Heart left ventricle (tissue), 16 donors: ENCODE measurements around the gene DMRTB1. TPM values are rescaled to one million over a fixed set of nuclear protein-coding genes. Genes with fewer than 3 reads are reported as not detected.

Source experiments
- ATAC-seq, 4 donors: fragments of 200-7000 bp; cut with Tn5 transposase; one replicate each; pipeline ENCODE4 v1.9.1; 2020 to 2022; ENCODE audit warnings: moderate library complexity in 4 of 4, mild to moderate bottlenecking in 3 of 4, moderate number of reproducible peaks in 1 of 4
- DNase-seq, 5 donors: peaks; one replicate each; pipeline ENCODE4 v3.0.0-alpha.2; 2020
- H3K27ac ChIP-seq, 12 donors: fragments of 200-600 bp; sonication (generic) in 4 of 12; one replicate each; pipeline versions ENCODE4 v1.5.0 to v1.8.0; 2016 to 2022; ENCODE audit warnings: mild to moderate bottlenecking in 2 of 12
- H3K27me3 ChIP-seq, 9 donors: fragments of 200-600 bp; sonication (generic) in 2 of 9; one replicate each; pipeline versions ENCODE4 v1.5.1 to v1.8.0; 2016 to 2022; ENCODE audit warnings: mild to moderate bottlenecking in 3 of 9
- H3K36me3 ChIP-seq, 9 donors: fragments of 200-600 bp; sonication (generic) in 2 of 9; one replicate each; pipeline versions ENCODE4 v1.5.0 to v1.8.0; 2018 to 2022; ENCODE audit warnings: mild to moderate bottlenecking in 2 of 9
- H3K4me1 ChIP-seq, 12 donors: fragments of 200-600 bp; sonication (generic) in 4 of 12; one replicate each; pipeline versions ENCODE4 v1.5.0 to v1.8.0; 2016 to 2022; ENCODE audit warnings: mild to moderate bottlenecking in 3 of 12
- H3K4me3 ChIP-seq, 12 donors: fragments of 200-600 bp; sonication (generic) in 4 of 12; one replicate each; pipeline versions ENCODE4 v1.5.0 to v1.8.0; 2017 to 2022; ENCODE audit warnings: mild to moderate bottlenecking in 9 of 12, moderate library complexity in 4 of 12
- H3K9me3 ChIP-seq, 12 donors: fragments of 200-600 bp; sonication (generic) in 4 of 12; one replicate each; pipeline versions ENCODE4 v1.5.0 to v1.8.0; 2016 to 2022; ENCODE audit warnings: mild to moderate bottlenecking in 1 of 12
- CTCF ChIP-seq, 12 donors: fragments of 200-600 bp; sonication (generic) in 4 of 12; IDR thresholded peaks; one replicate each; pipeline versions ENCODE4 v1.5.0 to v1.8.0; 2018 to 2022; ENCODE audit warnings: antibody characterized with exemption in 12 of 12, mild to moderate bottlenecking in 5 of 12
- POLR2A ChIP-seq, 2 donors: fragments of 450-650 bp; IDR thresholded peaks; one replicate each; pipeline ENCODE4 v1.6.1; 2017; ENCODE audit warnings: antibody characterized with exemption in 2 of 2, mild to moderate bottlenecking in 2 of 2, moderate library complexity in 2 of 2
- WGBS, 4 donors: extraction: QIAGEN DNeasy Blood & Tissue Kit in 2 of 4; methylation state at CpG; one replicate each; pipeline versions ENCODE4 v1.1.5 to v1.1.7; 2013 to 2018; 5-methylcytosine and 5-hydroxymethylcytosine counted together
- intact Hi-C, 10 donors: fragments of 100-400 bp; cut with DNase I; formaldehyde crosslinking; loops; one replicate each; pipeline versions ENCODE4 v1.11.1 to v1.14.2; 2022
- polyA plus RNA-seq, 2 donors: library from polyadenylated mRNA; stranded (reverse); fragments of 200-250 nt; gene quantifications; one replicate each; pipeline ENCODE4 v1.2.3, GENCODE V29; 2013
- total RNA-seq, 9 donors: library from RNA; depleted of rRNA in 2 of 9; stranded (reverse); fragments of >200 nt in 2 of 9; fragmentation: NEBNext Ultra II Directional in 3 of 9; extraction: Animal tissue kit (Norgen Biotek cat#: 25700) in 3 of 9; gene quantifications; one replicate each; pipeline versions ENCODE4 v1.1.0 to v1.2.4, GENCODE V29; 2016 to 2023
- donor health status: ischemic (EF 13 %, LVEDD 7.1; RV severe dilation, severe dysfunction).
- donor health status: healthy with polysubstance abuse.
- donor health status: DM: no; HTN: yes; CAD: no.
- donor health status: DM: no; HTN: no; CAD: no.
- donor health status: ischemic (EF 25% LVEDD 6.9; RV normal size, moderate dysfunction).
- donor health status: ischemic (EF 25% LVEDD 5.7; RV mildly dilated, moderate dysfunction).
- donor health status: healthy.
- donor health status: DM: yes; HTN: yes; CAD: no.
- donor health status: ischemic (EF 35%, LVEDD 5.7; RV mildly dilated, moderate dysfunction).
- donor health status: nonischemic (EF 11% LVEDD 7.7; RV severe dilation, severe dysfunction).
- donor health status: DM: yes; HTN: yes; CAD: no.
- donor health status: PGD.
- donor health status: ischemic (EF 29% LVEDD 5.4; RV normal size, mild dysfunction).
- donor health status: nonischemic (EF 23%, LVEDD 6.1; RV moderate dilation, normal function).

The DMRTB1 gene
- total and polyA plus RNA-seq, 11 donors, result not detected

DNA sequence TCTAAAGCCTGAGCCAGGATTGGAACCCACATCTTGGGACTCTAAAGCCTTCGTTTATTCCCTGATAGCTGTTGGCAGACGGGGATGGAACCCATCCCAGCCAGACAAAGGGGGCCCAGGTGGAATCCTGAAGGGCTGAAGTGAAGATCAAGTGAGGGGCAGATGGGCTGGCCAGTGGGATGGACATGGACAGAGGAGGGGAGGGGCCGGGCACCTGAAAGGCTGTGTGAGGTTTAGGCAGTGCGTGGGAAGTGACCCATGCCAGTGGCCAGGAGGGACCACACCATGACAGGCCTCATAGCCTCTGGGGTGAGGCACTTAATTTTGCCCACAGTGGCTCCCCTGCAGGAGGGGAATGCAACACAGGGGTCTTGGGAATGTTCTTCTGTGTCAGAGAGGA lies 44.6 kb upstream of the DMRTB1 start:
- no peak for DNase-seq
- Histone ChIP-seq H3K4me1 (peaks cover 0 to 11% (median 0%) of the 10 kb centered on the region in 12 donors), H3K36me3 (no peaks in the 10 kb centered on the region), H3K9me3 (no peaks in the 10 kb centered on the region), H3K27ac (peak overlapping the region in 1 of 12 donors; percentile 83), H3K4me3 (no peak overlapping the region), H3K27me3 (peaks cover 0 to 19% (median 6%) of the 10 kb centered on the region in 9 donors)
- intact Hi-C loops, result no loop called here
- no peak for ATAC-seq
- 83 to 92% (median 87%) methylated on average over 4 of the region's 4 CpGs for WGBS, 4 donors
- TF ChIP-seq CTCF (IDR thresholded peaks at IDR 0.05) (no peak), POLR2A (IDR thresholded peaks at IDR 0.05) (no peak)

GRCh38 chr1:53415432-53415831 lies 43.8 kb upstream of the DMRTB1 start:
- Histone ChIP-seq H3K4me1 (peaks cover 0 to 11% (median 0%) of the 10 kb centered on the region in 12 donors), H3K27ac (no peak overlapping the region), H3K9me3 (no peaks in the 10 kb centered on the region), H3K27me3 (peaks cover 0 to 20% (median 6%) of the 10 kb centered on the region in 9 donors), H3K36me3 (no peaks in the 10 kb centered on the region), H3K4me3 (no peak overlapping the region)
- TF ChIP-seq POLR2A (IDR thresholded peaks at IDR 0.05) (no peak), CTCF (IDR thresholded peaks at IDR 0.05) (no peak)
- DNase-seq (no peak), ATAC-seq (no peak)
- intact Hi-C loops, result no loop called here
- 83 to 90% (median 87%) methylated on average over 12 of the region's 12 CpGs for WGBS, 4 donors

DNA sequence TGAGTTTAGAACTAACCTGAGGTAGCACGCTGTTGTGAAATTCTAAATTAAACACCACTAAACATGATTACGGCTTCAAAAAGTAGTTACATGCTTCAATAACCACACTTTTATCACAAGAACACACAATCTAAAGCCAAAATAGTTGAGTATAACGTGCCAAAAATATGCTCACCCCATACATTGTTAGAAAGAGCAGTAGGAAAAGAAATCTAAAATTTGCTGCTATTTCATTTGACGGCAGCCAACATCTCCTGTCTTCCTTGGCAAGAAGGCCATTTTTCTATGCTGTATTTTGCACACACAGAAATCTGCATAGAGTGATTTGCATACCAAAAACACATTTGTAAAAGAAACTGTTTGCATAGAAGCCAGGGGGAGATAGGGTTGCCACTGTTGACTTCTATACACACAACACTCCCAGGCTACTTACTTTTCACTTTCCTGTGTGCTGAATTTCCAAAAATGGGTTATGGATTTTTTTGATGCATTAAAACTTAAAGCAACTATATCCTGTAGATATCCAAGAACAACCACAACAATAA lies 42.9 kb upstream of the DMRTB1 start:
- Histone ChIP-seq H3K4me3 (no peak overlapping the region), H3K27me3 (peaks cover 0 to 20% (median 6%) of the 10 kb centered on the region in 9 donors), H3K27ac (no peak overlapping the region), H3K36me3 (no peaks in the 10 kb centered on the region), H3K9me3 (peaks cover 0 to 3% (median 0%) of the 10 kb centered on the region in 12 donors), H3K4me1 (peaks cover 0 to 11% (median 0%) of the 10 kb centered on the region in 12 donors)
- DNase-seq, result no peak
- WGBS, 4 donors, result 71 to 78% (median 76%) methylated on average over 4 of the region's 4 CpGs
- intact Hi-C loops, result no loop called here
- no peak for TF ChIP-seq POLR2A (IDR thresholded peaks at IDR 0.05)
- no peak for TF ChIP-seq CTCF (IDR thresholded peaks at IDR 0.05)
- ATAC-seq, result no peak

DNA sequence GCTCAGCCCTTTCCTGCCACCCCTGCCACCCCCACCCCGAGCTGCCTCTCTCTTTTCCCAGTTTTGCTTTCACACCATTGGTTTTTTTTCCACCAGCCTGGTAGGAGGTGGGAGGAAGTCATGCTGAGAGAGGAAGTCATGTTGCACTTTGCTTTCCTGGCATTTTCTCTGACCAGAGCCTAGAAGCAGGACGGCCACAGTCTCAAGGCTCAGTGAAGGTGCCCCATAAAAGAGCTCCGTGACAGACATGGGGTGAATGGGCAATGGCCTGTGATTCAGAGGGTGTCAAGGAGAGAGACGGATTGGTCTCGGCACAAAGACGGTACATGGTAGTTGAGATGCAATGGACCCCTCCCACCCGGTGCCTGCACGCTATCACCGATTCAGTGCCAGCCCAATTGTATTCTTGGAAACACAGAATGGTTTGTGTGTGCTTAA lies 42.1 kb upstream of the DMRTB1 start:
- no peak for ATAC-seq
- no peak for TF ChIP-seq CTCF (IDR thresholded peaks at IDR 0.05)
- TF ChIP-seq POLR2A (IDR thresholded peaks at IDR 0.05), result no peak
- Histone ChIP-seq H3K27ac (no peak overlapping the region), H3K4me1 (peaks cover 0 to 8% (median 0%) of the 10 kb centered on the region in 12 donors), H3K36me3 (no peaks in the 10 kb centered on the region), H3K4me3 (no peak overlapping the region), H3K9me3 (peaks cover 0 to 5% (median 0%) of the 10 kb centered on the region in 12 donors), H3K27me3 (peaks cover 0 to 20% (median 6%) of the 10 kb centered on the region in 9 donors)
- intact Hi-C loops, result no loop called here
- no peak for DNase-seq
- WGBS, 4 donors, result 41 to 49% (median 44%) methylated on average over 9 of the region's 9 CpGs
